Choroid plexus epithelial cell (primary cell): Measurements from ENCODE around the gene HAX1.
"Not testable (repeated sequence)": the region's sequence is repeated elsewhere in the genome, so short reads cannot be mapped to it uniquely, and the experiment has no call there.

ENCODE experiments used
- DNase-seq: peaks from one replicate; pipeline ENCODE4 v3.0.0-alpha.2; 2010; ENCODE audit warnings: low read depth
- H3K4me3 ChIP-seq: 2 replicates; pipeline ENCODE4 v1.5.1; 2011; ENCODE audit warnings: low read depth, mild to moderate bottlenecking, control low read depth, low read length, moderate library complexity
- CTCF ChIP-seq: conservative IDR thresholded peaks from 2 replicates; pipeline ENCODE4 v1.5.1; 2011; ENCODE audit warnings: low read depth, mild to moderate bottlenecking, control low read depth, inconsistent platforms, low read length, moderate library complexity

Gene HAX1

GRCh38 chr1:154313066-154313356, 40.6 kb downstream of the HAX1 start:
- no peak for DNase-seq
- no peak for TF ChIP-seq CTCF
- no peak overlapping the region for H3K4me3 ChIP-seq

- H3K4me3 ChIP-seq, DNase-seq: not testable (repeated sequence)
Measured at GRCh38 chr1:154314226-154314625, 41.8 kb downstream of the HAX1 start.

GRCh38 chr1:154316704-154317103, 44.3 kb downstream of the HAX1 start:
- no peak for DNase-seq
- TF ChIP-seq CTCF: no peak
- no peak overlapping the region for H3K4me3 ChIP-seq

GRCh38 chr1:154318386-154318785, 46.0 kb downstream of the HAX1 start:
- no peak for DNase-seq
- H3K4me3 ChIP-seq: no peak overlapping the region
- TF ChIP-seq CTCF: no peak

GRCh38 chr1:154320882-154321608, 48.6 kb downstream of the HAX1 start, which contains the start of gene AQP10:
Gene AQP10 (plus strand): TSS chr1:154321093. CDS start chr1:154321156, 63 bp downstream.
- no peak for TF ChIP-seq CTCF
- H3K4me3 ChIP-seq: no peak within 1 kb of the TSS
- peak; percentile 48 for DNase-seq

GRCh38 chr1:154321609-154321934, 49.1 kb downstream of the HAX1 start:
- not testable (repeated sequence) for DNase-seq, H3K4me3 ChIP-seq

GRCh38 chr1:154323493-154323892, 51.1 kb downstream of the HAX1 start:
- no peak for TF ChIP-seq CTCF
- H3K4me3 ChIP-seq: no peak overlapping the region
- DNase-seq: no peak

GRCh38 chr1:154324241-154324640, 51.8 kb downstream of the HAX1 start:
- H3K4me3 ChIP-seq: peak overlapping the region; percentile 76

More at GRCh38 chr1:154324241-154324640, 51.8 kb downstream of the HAX1 start:
- no peak for TF ChIP-seq CTCF
- DNase-seq: no peak
